Measurements from ENCODE around the gene NUTF2. TPM values are rescaled to one million over a fixed set of nuclear protein-coding genes. Genes with fewer than 3 reads are reported as not detected.

NUTF2 gene
- polyA plus RNA-seq, 4 donors = 121 to 130 (median 129) TPM

GRCh38 chr16:67915831-67916723 lies 69.3 kb downstream of the NUTF2 start:
- DNase-seq (ENCODE audit: low read depth in 4 of 4, low spot score in 3 of 4) = no peak

- no peak for DNase-seq (ENCODE audit: low read depth in 4 of 4, low spot score in 3 of 4)
Measured at GRCh38 chr16:67917140-67917851, 70.6 kb downstream of the NUTF2 start.

GRCh38 chr16:67917852-67918236 lies 71.1 kb downstream of the NUTF2 start:
- no peak for DNase-seq (ENCODE audit: low read depth in 4 of 4, low spot score in 3 of 4)

GRCh38 chr16:67919622-67920221 lies 73.0 kb downstream of the NUTF2 start:
- no peak for DNase-seq (ENCODE audit: low read depth in 4 of 4, low spot score in 3 of 4)

Other genes starting within 250 kb of the NUTF2 start
- gene CARMIL2, start 201.8 kb upstream of the NUTF2 start, polyA plus RNA-seq (ENCODE audit: insufficient read length in 4 of 4) = 1 to 10 TPM in 2 of 4 donors, under 1 TPM in 2; 0.87 to 1.5 (median 1.1) TPM
- gene ACD, start 186.7 kb upstream of the NUTF2 start, polyA plus RNA-seq (ENCODE audit: insufficient read length in 4 of 4) = 10 to 100 TPM; 21.0 to 28.9 (median 23.4) TPM
- 1 to 10 TPM; 2.1 to 4.3 (median 3.2) TPM for gene PARD6A, start 186.0 kb upstream of the NUTF2 start, polyA plus RNA-seq (ENCODE audit: insufficient read length in 4 of 4)
- gene ENKD1, start 180.2 kb upstream of the NUTF2 start, polyA plus RNA-seq (ENCODE audit: insufficient read length in 4 of 4) = 10 to 100 TPM; 20.4 to 31.1 (median 24.8) TPM
- gene C16orf86, start 180.1 kb upstream of the NUTF2 start, polyA plus RNA-seq (ENCODE audit: insufficient read length in 4 of 4) = 1 to 10 TPM; 2.7 to 4.6 (median 3.4) TPM
- gene GFOD2, start 127.6 kb upstream of the NUTF2 start, polyA plus RNA-seq (ENCODE audit: insufficient read length in 4 of 4) = 10 to 100 TPM; 20.5 to 24.9 (median 21.5) TPM
- 10 to 100 TPM; 21.6 to 28.5 (median 22.3) TPM for gene RANBP10, start 40.4 kb upstream of the NUTF2 start, polyA plus RNA-seq (ENCODE audit: insufficient read length in 4 of 4)
- 1 to 10 TPM; 7.3 to 9.0 (median 7.7) TPM for gene TSNAXIP1, start 40.0 kb upstream of the NUTF2 start, polyA plus RNA-seq (ENCODE audit: insufficient read length in 4 of 4)
- gene THAP11, start 4.6 kb upstream of the NUTF2 start, polyA plus RNA-seq (ENCODE audit: insufficient read length in 4 of 4) = 10 to 100 TPM; 30.4 to 33.8 (median 32.1) TPM
- gene CENPT, start 760 bp downstream of the NUTF2 start, polyA plus RNA-seq (ENCODE audit: insufficient read length in 4 of 4) = 10 to 100 TPM; 42.0 to 51.5 (median 46.9) TPM
- 10 to 100 TPM; 80.6 to 93.6 (median 86.7) TPM for gene EDC4, start 26.1 kb downstream of the NUTF2 start, polyA plus RNA-seq (ENCODE audit: insufficient read length in 4 of 4)
- under 1 TPM in 2 of 4 donors, not detected in 2; 0.31 to 0.95 TPM for gene NRN1L, start 38.0 kb downstream of the NUTF2 start, polyA plus RNA-seq (ENCODE audit: insufficient read length in 4 of 4)
- 10 to 100 TPM; 33.7 to 41.8 (median 37.9) TPM for gene PSKH1, start 46.3 kb downstream of the NUTF2 start, polyA plus RNA-seq (ENCODE audit: insufficient read length in 4 of 4)
- 1 to 10 TPM; 3.0 to 8.9 (median 5.7) TPM for gene CTRL, start 84.9 kb downstream of the NUTF2 start, polyA plus RNA-seq (ENCODE audit: insufficient read length in 4 of 4)
- 10 to 100 TPM; 20.0 to 30.3 (median 21.3) TPM for gene PSMB10, start 89.9 kb downstream of the NUTF2 start, polyA plus RNA-seq (ENCODE audit: insufficient read length in 4 of 4)
- gene LCAT, start 97.2 kb downstream of the NUTF2 start, polyA plus RNA-seq (ENCODE audit: insufficient read length in 4 of 4) = 10 to 100 TPM; 15.8 to 21.7 (median 19.1) TPM
- 10 to 100 TPM; 33.6 to 38.0 (median 36.5) TPM for gene SLC12A4, start 121.7 kb downstream of the NUTF2 start, polyA plus RNA-seq (ENCODE audit: insufficient read length in 4 of 4)
- gene DPEP3, start 133.6 kb downstream of the NUTF2 start, polyA plus RNA-seq (ENCODE audit: insufficient read length in 4 of 4) = under 1 TPM in 3 of 4 donors, not detected in 1; 0.06 to 0.37 (median 0.14) TPM
- gene DPEP2, start 152.6 kb downstream of the NUTF2 start, polyA plus RNA-seq (ENCODE audit: insufficient read length in 4 of 4) = under 1 TPM; 0.44 to 0.78 (median 0.70) TPM
- gene DPEP2NB, start 169.0 kb downstream of the NUTF2 start, polyA plus RNA-seq (ENCODE audit: insufficient read length in 4 of 4) = not detected
- 10 to 100 TPM in 3 of 4 donors, 1 to 10 TPM in 1; 9.9 to 12.1 (median 10.9) TPM for gene DDX28, start 176.3 kb downstream of the NUTF2 start, polyA plus RNA-seq (ENCODE audit: insufficient read length in 4 of 4)
- gene DUS2, start 176.4 kb downstream of the NUTF2 start, polyA plus RNA-seq (ENCODE audit: insufficient read length in 4 of 4) = 10 to 100 TPM; 13.2 to 17.2 (median 15.1) TPM
- 10 to 100 TPM; 32.2 to 39.0 (median 35.9) TPM for gene NFATC3, start 238.4 kb downstream of the NUTF2 start, polyA plus RNA-seq (ENCODE audit: insufficient read length in 4 of 4)

Data from right renal pelvis (tissue), 4 donors.